HG02884 (cell line): ENCODE results near the gene ARMCX2.
"Not testable (repeated sequence)": the region's sequence is repeated elsewhere in the genome, so short reads cannot be mapped to it uniquely, and the experiment has no call there.

Source experiments
- ATAC-seq: cut with Tn5 transposase; IDR thresholded peaks from one replicate; pipeline ENCODE4 v1.9.1; 2021; ENCODE audit warnings: mild to moderate bottlenecking, moderate library complexity; ENCODE audit not compliant: unreplicated experiment

The ARMCX2 gene

DNA sequence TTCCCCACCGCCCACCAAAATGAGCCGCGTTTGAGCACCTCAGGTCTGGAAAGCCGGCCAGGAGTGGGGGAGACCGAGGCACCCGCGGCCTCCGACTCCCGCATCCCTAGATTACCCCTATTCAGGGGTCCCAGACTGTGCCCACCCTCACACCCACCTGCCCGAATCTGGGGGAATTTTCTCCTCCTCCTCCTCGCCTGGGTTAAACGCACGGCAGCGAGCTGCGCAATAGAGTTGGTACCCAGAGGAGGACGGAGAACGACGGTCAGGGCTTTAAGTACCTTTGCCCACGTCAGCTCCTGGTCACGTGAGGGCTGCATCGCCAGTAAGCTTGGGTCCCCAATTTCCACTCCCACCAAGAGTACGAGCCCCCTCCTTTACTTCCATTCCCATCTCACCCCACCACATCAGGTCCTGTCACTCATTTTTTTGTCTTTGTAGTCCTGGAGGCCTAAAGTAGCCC, at the start of gene ARMCX2:
Gene ARMCX2, minus strand, starts transcription at position 250 of the 463 bp plus-strand sequence. CDS start 2,262 bp downstream, outside the sequence.
- peak; percentile 74 for ATAC-seq

DNA sequence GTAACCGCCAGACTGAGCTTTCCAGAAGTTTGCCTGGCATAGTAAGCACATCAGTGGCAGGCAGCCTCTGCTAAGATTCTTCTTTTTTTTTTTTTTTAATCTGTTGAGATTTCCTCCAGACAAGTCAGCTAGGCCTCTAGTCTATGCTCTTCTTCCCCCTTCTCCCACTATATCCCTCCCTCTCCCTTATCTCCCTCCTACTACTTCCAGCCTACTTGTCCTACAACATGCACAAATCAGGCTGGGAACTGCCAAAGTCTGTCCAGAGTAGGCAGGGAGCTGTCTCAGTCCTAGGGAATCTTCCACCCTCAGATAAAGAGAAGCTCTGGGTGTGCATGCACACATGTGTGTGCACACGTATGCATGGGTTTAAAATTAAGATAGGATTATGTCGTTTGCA, 49.7 kb upstream of the ARMCX2 start:
- no peak for ATAC-seq

DNA sequence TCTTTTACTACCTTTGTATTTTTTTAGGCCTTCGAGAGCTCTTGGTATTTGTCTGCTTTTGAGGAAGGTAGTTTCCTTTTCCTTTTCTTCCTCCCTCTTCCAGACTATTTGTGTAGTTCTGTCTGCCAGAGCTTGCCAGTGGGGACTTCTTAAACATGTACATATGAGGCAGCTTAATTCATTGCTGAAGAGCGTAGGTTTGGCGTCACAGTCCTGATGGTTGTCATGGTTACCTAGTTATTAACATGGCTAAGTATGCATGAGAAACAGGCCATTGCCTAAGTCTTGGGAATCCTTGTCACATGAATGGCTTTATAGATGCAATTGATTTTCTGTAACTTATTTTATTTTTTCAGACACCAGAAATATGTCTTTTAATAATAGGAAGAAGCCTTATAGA, 48.5 kb upstream of the ARMCX2 start:
- ATAC-seq, result no peak

DNA sequence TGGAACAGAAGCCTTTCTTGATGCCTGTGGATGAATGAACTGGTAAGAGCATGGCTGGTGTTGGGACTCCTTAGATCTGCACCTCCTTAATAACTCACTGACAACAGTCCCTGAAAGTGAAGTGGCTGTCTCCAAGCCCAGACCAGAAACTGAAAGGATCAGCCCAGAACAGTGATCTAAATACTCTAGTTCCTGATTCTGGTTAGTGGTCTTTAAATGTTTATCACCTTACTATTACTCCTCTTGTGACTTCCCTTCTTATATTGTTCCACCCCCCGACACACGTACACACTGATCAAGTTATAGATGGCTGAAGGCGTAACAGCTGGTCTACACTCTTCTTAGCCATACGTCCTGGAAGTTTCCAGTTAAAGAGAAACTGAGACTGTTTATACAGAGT, 33.8 kb upstream of the ARMCX2 start:
- peak; percentile 87 for ATAC-seq

DNA sequence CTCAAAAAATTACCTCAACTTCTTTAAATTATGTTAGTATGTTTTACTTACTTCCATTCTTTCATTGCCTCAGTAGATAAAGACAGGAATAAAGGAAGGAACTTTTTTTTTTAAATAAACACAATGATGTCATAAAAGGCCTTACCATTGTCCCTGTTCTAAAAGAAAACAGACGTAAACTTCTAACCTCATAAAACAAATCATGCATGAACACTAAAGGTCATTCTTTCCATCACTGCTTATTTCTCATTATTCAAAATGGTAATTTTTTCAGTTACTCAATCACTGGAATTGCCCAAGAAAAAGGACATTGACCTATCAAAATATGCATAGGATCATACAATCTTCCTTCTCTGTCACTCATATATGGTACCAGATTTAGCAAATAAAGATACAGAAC, 32.2 kb upstream of the ARMCX2 start:
- ATAC-seq, result no peak

- no peak for ATAC-seq
Measured at GRCh38 chrX:101686574-101686973, 26.9 kb upstream of the ARMCX2 start.

DNA sequence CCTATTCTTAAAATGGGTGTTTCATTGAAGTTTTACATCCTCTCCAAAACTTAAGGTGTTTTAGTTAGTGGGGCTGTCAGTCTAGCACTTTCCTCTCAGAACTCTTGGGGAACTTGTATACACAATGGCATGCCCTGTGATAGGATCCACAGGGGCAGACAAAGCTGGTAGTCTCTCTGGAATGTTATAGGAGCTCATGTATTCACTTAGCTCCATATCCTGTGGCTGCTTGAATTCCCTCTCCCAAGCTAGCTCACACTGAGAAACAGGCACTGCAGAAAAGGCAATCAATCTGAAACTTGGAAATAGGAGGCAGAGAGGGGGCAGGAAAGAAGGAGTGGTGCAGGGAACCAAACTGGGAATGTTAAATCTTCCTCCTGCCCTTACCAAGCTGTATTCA, 26.3 kb upstream of the ARMCX2 start:
- ATAC-seq, result no peak

- no peak for ATAC-seq
Measured at GRCh38 chrX:101682723-101683122, 23.1 kb upstream of the ARMCX2 start.

DNA sequence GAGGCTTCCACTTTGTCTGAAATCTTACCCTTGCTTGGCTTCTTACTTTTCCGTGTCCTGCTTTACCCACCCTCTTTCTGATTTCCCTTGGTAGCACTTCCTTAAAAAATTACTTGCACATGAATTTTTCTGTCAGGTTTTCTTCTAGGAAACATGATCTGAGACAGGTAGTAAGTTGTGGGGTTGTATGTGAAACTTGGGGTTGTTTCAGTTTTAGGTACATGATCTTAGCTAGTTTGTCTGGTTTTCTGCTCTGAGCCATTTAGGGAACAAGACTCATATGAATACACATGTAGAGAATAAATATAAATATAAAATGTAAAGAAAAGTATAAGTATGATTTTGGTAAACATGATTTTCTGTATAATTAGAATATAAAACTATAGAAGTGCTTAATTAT, 17.4 kb upstream of the ARMCX2 start:
- peak; percentile 84 for ATAC-seq

GRCh38 chrX:101676571-101676970, 16.9 kb upstream of the ARMCX2 start:
- ATAC-seq, result peak; percentile 25

- ATAC-seq, result no peak
Measured at GRCh38 chrX:101668143-101668542, 8.5 kb upstream of the ARMCX2 start.

DNA sequence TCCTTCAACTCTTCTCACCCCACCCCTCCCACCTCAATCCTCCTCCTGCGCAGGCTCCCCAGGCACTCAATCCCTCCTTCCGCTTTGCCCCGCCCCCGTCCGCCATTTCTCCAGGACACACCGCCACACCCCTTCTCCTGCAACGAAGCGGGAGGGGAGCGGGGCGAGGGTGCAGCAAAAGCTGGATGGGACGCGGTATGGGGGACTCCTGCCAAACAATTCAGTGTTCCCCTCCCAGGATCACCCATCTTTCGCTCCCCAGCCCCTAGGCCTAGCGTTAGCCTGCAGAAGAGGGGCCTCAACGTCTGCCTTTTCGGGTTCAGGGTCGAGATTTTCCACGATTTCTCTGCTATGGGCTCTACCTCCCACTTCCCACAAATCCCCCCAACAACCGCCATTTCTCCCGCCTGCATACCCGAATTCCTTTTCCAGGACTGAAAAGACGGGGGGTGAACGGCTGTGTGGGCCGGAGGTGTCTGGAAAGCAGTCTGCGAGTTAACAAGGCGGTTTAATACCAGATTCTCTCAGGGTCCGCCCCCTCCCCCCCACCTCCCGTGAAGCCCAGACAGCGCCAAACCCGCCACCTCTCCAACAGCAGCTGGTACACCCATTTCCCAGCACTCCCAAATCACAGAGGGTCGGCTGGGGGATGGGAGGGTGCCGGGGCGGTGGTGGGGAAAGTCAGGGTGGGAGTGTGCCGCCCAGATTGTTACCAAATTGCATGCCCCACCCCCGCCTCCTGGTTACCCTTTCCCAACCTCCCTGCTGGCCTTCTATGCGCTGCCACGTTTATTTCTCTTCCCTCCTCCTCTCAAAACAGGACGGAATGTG, 774 bp downstream of the ARMCX2 start:
- peak; percentile 69 for ATAC-seq

GRCh38 chrX:101657495-101657894, 2.2 kb downstream of the ARMCX2 start:
- no peak for ATAC-seq

DNA sequence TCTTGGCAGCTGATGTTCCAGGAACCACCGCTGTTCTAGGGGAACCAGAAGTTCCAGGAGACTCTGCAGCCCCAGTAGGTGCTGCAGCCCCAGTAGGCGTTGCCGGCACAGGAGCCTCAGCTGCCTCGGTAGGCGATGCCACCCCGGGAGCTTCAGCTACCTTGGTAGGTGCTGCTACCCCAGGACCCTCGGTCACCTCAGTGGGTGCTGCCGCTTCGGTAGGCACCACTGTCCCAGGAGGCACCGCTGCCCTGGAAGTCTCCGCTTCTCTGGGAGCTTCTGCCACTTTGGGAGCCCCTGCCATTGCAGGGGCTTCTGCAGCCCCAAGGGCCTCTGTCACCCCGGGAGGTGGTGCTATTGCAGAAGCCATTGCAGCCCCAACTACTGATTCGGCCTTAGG, 2.8 kb downstream of the ARMCX2 start:
- no peak for ATAC-seq

DNA sequence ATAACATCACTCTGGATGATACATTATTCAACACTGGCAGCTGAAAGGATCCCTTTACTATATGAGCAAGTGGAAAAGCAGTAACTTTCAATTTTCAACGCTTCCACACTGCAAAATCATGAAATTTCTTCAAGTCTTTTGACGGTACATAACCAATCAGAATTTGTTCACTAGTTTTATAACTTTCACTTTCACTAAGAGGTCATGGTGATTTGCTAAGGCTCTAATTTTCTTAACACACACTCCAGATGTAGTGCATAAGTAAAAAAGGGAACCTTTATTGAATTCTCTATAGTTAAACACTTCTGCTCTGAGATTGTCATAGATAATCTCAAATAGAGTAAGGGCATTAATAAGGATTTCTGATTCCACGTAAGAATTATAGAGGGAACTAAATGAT, 4.1 kb downstream of the ARMCX2 start:
- ATAC-seq, result no peak

GRCh38 chrX:101647716-101648115, 11.9 kb downstream of the ARMCX2 start:
- not testable (repeated sequence) for ATAC-seq

- no peak for ATAC-seq
Measured at GRCh38 chrX:101642093-101642492, 17.6 kb downstream of the ARMCX2 start.

DNA sequence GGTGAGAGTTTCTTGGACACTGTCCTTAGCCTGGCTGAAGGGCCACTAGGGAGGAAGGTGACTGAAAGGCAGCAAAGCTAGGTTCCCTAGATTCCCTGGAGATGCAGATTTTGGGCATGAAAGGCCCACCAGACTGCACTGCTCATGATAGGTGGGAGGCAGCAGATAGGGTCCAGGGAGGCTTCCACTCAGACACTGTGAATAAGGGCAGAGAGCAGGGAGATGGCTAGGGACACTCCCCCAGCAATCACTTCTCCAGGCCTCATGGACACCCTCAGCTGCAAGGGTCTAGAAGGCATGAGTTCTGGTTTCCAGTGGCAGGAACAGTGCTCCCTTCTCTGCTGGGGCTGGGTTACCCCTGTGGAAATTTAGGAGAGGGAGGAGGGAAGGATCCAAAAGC, 20.1 kb downstream of the ARMCX2 start:
- no peak for ATAC-seq

- ATAC-seq, result no peak
Measured at GRCh38 chrX:101619364-101619763, 40.3 kb downstream of the ARMCX2 start.

- peak; percentile 88 for ATAC-seq
Measured at GRCh38 chrX:101617211-101618191, 42.1 kb downstream of the ARMCX2 start, which contains the start of gene ARMCX6. ARMCX6 (minus strand) TSS chrX:101618000; CDS start chrX:101616620, 1,380 bp downstream.

DNA sequence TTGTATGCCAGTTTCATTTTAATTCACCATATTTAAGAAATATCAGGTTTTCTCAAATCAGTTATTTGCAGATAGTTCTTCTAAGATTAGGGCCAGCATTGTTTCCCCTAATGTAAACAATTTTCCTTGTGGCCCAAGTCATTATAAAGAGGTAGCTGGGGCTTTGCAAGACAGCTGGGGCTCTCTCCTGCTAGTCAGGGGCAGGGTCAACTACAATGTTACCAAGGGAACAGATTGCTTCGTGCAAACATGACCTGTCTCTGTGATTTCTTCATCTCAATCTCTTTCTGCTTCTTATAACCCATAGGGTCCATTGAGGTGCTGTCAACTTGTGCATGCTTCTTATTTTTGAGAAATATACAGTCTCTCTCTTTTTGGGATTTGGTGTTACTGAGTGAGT, 53.9 kb downstream of the ARMCX2 start:
- ATAC-seq, result no peak
